GM19372 (cell line): Measurements from ENCODE around the gene SPATC1L.
"Not testable (repeated sequence)": the region's sequence is repeated elsewhere in the genome, so short reads cannot be mapped to it uniquely, and the experiment has no call there.

Experiments used
- ATAC-seq: cut with Tn5 transposase; IDR thresholded peaks from one replicate; pipeline ENCODE4 v1.9.1; 2021; ENCODE audit warnings: mild to moderate bottlenecking, low read depth, moderate library complexity; ENCODE audit not compliant: unreplicated experiment

The SPATC1L gene

DNA sequence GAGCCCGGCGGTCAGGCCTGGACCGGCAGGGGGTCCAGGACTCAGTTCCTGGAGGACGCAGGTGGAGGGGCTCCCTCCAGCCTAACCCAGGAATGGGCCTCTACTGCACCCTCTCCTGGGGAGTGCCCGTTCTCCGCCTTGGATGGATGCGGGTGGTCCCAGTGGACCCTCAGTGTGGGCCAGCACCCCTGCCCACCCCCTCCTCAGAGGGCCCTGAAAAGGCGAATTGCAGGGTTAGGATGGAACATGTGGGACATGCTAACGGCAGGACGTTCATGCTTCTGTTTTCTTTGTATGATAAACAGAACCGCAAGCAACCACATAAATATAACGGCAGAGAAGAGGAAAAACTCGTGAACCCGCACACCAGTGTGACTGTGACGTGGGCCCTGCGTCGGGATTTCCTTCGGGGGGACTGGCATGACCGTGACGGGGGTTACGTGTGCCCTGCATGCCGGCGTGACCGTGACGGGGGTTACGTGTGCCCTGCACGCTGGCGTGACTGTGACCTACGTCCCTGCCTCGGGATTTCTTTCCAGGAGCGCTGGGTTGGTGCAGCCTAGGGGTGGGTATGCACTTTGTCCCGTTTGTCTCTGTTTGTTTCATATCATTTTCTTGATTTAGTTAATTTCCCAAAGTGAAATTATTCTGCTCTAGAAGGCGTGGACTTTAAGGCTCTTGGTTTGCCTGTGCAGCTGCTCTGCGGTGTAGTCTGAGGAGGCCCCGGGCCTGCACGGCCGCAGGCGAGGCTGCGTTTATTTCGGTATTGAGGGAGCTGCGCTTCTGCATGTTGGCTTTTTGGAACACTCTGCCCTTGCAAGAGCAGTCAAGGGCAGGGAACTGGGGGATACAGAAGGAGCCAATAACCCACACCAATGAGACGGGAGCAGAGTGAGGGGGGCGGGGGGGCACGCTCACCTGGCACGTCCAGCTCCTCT lies 32.0 kb downstream of the SPATC1L start:
- no peak for ATAC-seq

DNA sequence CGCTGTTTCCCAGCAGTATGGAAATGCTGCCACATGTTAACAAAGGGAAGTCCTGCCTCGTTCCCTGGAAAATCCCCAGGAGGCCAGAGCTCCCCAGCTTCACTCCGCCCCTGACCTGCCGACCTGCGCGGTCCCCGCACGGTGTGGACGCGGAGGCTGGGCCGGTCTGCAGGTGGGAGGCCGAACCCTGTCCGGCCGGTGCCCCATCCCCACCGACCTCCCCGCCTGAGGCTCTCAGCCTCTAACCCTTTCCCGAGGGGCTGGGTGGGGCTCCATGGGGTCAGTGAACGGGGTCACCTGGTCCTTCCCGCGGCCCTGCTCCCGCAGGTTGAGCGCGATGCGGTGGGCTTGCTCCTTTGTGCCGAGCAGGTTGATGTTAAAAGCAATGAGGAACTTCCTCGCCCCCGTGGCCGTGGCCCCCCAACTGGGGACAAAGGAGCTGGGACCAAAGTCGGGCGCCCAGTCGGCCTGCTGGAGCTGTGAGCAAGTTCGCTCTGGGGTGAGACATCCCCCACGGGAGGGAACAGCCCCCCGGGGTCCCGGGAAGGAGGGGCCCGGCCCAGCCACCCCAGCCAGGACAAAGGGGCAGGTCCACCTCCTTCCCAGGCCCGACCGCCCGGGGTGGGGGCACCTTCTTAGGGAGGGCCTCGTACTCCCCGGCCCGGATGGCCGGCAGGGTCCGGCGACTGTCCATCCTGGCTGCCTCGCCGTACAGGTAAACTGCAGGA lies 32.8 kb downstream of the SPATC1L start:
- ATAC-seq: no peak

GRCh38 chr21:46150491-46151121 lies 33.7 kb downstream of the SPATC1L start:
- no peak for ATAC-seq

GRCh38 chr21:46150073-46150472 lies 34.2 kb downstream of the SPATC1L start:
- no peak for ATAC-seq

GRCh38 chr21:46149205-46149901 lies 34.9 kb downstream of the SPATC1L start:
- no peak for ATAC-seq

DNA sequence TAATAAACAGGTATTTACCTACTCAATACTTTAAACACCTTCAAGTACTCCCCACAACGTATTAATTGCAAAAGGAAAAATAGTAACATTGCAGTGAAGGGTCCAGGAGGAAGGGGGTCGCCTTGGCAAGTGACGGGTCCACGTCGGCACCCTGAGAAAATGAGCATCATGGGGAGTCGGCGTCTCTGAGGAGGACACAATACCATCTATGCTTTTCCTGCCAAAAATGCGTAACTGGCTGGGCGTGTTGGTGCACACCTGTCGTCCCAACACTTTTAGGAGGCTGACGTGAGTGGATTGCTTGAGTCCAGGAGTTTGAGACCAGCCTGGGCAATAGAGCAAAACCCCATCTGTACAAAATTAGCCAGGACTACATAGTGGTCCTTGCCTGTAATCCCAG lies 36.2 kb downstream of the SPATC1L start:
- no peak for ATAC-seq

DNA sequence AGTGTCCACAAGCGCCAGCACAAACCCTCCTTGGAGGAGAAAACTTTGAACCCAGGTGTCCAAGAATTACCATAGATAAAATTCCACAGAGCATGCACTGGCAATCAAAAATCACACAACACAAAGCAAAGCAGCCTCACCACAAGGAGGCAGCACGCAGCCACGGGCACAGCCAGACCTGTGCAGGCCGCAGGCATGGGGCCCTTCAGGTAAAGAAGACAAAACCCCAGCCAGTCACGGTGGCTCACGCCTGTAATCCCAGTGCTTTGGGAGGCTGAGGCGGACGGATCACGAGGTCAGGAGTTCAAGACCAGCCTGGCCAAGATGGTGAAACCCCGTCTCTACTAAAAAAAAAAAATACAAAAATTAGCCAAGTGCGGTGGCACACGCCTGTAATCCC lies 36.8 kb downstream of the SPATC1L start:
- ATAC-seq: not testable (repeated sequence)

DNA sequence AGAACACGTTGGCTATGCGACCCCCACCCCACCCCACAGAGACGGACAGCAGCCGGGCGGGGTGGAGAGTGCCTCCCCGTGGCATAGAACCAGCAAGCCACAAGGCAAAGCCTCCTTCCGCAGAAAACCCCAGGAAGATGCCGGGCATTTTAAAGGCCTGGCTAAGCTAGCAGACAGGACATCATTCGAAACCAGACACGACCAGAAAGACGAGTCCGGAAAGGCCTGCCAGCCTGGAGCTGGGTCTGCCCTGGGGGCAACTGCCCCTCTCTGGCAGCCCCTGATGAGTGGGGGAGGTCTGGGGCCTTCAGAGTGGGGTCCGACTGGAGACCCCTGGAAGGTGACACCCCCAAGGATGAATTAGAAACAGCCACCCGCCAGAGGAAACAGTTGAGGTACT lies 37.4 kb downstream of the SPATC1L start:
- ATAC-seq: no peak

DNA sequence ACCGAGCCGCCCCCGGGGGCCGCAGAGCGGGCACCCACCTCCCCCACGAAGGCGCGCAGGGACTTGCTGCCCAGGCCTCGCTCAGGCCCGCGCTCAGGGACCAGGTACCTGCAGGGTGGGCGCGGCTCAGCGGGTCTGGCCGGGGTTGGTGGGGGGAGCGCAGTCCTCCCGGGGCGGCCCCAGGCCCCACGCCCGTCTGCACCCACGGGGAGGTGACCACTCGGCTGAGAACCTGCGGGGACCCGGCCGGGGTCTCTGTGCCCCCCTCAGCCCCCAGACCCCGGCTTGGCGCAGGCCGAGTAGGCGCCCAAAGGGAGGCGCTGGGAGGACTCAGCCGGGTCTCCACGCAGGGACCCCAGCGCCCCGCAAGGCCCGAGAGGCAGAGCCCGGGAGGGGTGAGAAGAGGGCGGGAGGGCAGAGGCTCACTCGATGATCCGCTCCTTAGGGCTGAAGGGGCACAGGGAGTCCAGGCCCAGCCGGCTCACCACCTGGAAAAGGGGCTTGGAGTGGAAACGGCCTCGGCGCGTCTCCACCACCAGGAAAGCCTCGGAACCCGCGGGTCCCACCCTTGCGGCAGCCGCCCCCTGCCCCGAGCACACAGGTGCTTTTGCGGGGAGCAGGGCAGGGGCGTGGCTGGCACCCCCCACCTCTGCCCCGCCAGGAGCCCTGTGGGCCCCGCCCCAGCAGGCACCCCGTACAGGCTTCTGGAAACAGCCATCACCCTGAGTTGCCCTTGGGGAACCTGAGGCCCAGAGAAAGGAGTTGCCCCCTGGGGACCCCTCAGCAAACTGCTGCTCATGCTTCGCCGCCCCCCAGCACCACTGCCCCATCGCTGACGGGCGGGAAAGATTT lies 38.2 kb downstream of the SPATC1L start:
- ATAC-seq: no peak

DNA sequence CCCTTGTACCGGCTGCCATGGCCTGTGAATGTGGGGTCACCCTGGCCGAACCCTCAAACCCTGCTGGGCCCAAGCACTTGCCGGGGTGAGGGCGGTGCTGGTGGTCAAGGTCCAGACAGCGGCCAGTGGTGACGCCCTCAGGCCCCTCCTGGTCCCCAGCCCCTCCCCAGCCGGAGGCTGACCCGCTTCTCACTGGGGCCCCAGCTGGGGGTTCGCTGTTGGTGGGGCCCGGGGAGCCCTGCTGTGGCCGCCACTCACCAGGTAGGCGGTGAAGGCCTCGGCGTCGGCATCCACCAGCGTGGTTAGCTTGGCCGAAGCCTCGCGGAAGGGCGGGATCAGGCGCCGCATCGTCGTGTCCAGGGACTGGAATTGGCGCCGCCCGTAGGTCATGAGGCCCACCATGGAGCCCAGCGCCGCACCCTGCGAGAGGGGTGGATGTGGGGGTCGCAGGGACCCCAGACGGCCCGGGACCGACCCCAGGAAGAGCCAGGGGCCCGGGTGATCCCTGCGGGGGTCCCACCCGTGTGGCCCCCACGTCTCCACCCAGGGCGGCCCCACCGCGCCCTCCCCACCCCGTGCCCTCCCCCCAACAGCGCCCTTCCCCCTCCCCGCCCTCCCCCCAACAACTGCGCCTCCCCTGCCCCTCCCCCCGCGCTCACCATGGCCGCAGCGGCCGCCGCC lies 39.0 kb downstream of the SPATC1L start:
- no peak for ATAC-seq

DNA sequence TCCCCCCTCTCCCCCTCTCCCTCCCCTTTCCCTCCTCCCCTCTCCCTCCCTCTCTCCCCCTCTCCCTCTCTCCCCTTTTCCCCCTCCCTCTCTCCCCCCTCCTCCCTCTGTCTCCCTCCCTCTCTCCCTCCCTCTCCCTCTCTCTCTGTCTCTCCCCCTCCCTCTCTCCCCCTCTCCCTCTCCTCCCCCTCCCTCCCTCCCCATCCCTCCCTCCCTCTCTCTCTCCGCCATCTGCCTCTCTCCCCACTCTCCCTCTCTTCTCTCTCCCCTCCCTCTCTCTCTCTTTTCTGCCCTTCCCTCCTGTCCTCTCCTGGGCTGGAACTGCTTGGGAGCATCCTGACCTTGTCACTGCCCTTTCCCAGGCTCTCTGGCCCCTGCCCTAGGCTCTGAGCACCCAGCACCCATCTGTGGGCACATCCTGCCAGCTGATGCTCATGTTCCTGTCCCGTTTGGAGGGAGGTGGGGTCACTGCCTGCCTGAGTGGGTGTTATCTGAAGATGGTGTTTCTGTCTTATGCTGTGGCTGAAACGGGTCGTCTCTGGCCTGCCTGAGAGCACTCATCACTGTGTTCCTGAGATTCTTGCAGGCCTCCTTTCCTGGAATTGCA lies 39.7 kb downstream of the SPATC1L start:
- no peak for ATAC-seq

DNA sequence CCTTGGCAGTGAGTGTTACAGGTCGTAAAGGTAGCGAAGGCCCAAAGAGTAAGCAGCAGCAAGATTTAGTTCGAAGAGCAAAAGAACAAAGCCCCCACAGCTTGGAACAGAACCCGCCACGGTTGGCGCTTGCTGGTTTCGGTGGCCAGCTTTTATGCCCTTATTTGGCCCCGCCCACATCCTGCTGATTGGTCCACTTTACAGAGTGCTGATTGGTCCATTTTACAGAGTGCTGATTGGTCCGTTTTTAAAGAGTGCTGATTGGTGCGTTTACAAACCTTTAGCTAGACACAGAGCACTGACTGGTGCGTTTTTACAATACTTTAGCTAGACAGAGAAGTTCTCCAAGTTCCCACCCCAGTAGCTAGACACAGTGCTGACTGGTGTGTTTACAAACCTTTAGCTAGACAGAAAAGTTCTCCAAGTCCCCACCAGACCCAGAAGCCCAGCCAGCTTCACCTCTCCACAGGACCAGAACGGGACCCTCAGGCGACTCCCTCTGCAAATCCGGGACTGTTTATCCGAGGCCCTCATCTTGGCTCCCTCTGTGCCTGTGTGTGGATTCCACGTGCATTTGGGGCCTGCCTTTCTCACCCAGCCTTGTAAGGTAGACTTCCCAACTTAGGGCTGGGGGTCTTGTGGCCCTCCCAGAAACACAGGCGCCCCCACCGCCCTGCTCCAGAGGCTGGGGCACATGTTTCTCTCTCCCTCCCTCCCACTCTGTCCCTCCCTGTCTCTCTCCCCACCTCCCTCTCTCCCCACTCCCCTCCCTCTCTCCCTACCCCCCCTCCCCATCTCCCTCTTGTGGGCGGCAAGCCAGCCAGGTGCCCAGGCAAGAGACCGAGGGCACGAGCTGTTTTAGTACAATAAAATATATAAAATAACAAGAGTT lies 41.4 kb downstream of the SPATC1L start:
- ATAC-seq: no peak

GRCh38 chr21:46141767-46142581 lies 42.3 kb downstream of the SPATC1L start:
- no peak for ATAC-seq

DNA sequence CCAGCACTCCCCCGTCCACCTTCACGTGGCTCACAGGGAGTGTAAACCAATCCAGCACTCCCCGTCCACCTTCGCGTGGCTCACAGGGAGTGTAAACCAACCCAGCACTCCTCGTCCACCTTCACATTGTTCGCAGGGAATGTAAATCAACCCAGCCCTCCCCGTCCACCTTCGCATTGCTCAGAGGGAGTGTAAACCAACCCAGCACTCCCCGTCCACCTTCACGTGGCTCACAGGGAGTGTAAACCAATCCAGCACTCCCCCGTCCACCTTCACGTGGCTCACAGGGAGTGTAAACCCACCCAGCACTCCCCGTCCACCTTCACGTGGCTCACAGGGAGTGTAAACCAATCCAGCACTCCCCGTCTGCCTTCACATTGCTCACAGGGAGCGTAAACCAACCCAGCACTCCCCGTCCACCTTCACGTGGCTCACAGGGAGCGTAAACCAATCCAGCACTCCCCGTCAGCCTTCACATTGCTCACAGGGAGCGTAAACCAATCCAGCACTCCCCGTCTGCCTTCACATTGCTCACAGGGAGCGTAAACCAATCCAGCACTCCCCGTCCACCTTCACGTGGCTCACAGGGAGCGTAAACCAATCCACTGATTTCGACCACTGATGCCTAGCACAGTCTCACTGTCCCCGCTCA lies 43.8 kb downstream of the SPATC1L start:
- not testable (repeated sequence) for ATAC-seq

GRCh38 chr21:46139686-46140085 lies 44.6 kb downstream of the SPATC1L start:
- ATAC-seq: no peak

- ATAC-seq: no peak
Observed at GRCh38 chr21:46138383-46138970, 45.8 kb downstream of the SPATC1L start.
